Thyroid gland (tissue), 4 donors: ENCODE results near the gene MDH1.

Experiments
- CTCF ChIP-seq, 6 experiments: fragments of 200-600 bp in 3 of 6; fragments of 450-650 bp in 3 of 6; sonication (generic) in 3 of 6; IDR thresholded peaks; one replicate each; pipeline ENCODE4 v1.5.1; 2016 to 2019; ENCODE audit warnings: antibody characterized with exemption in 6 of 6, mild to moderate bottlenecking in 2 of 6, inconsistent platforms in 1 of 6, moderate library complexity in 1 of 6
- POLR2A ChIP-seq, 2 donors: fragments of 450-650 bp; IDR thresholded peaks; one replicate each; pipeline ENCODE4 v1.6.1; 2017; ENCODE audit warnings: antibody characterized with exemption in 2 of 2, mild to moderate bottlenecking in 2 of 2, moderate library complexity in 1 of 2

- TF ChIP-seq CTCF (IDR thresholded peaks at IDR 0.05) (peak in 1 of 6 experiments; percentile 44), POLR2A (IDR thresholded peaks at IDR 0.05) (no peak)
Observed at GRCh38 chr2:63544017-63544627, 44.6 kb upstream of the MDH1 start.
